ENCODE measurements around the gene CGNL1.

- TF ChIP-seq EZH2 (IDR thresholded peaks at IDR 0.05; ENCODE audit: insufficient read depth, low read length) (no peak), CTCF (IDR thresholded peaks at IDR 0.05; ENCODE audit: insufficient read depth, low read depth, low read length) (no peak)
Observed at GRCh38 chr15:57495554-57496165, 119.4 kb downstream of the CGNL1 start.

Data from astrocyte (in vitro differentiated cells and primary cell).